HTR-8/SVneo (cell line): ENCODE measurements around the gene FAM53B.

Experiments
- DNase-seq: peaks from one replicate; pipeline ENCODE4 v3.0.0; 2011; ENCODE audit warnings: low spot score, mixed read lengths; ENCODE audit not compliant: insufficient read length
- FAIRE-seq: peaks from 2 replicates; lab custom pipeline; 2011; peaks lifted over from hg19 to GRCh38; lab: Jason Lieb, UNC

Gene FAM53B

DNA sequence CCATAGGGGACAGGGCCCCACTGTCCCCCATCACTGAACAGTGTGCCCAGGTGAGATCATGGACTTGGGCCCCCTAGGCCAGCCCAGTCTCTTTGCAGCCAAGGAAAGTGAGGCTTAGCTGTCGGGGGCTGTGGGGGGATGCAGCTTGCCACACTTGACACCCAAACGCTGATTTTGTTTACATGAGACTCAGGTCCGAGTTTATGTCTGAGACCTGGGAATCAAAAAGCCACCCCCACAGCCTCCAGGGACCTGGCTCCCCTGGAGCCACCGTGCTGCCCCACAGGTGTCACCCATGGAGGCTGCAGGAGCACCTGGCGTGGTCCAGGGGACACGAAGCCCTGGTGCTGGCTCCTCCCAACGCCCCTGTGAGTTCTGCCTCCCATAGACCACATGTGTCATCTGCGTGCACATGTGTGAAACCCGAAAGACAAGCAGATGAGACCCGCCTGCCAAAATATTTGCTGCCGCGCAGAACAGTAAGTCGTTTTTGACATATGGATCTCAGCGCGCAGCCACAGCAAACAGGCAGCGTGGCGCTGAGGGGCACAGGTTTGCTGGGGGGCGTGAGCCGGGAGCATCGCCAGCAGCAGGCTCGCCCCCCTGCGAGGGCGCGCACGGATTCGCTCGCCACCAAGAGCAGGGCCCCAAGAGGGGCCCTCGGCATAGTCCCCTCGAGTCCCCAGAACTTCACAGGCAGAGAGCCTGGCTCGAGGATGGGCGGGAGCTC lies 170.3 kb downstream of the FAM53B start:
- DNase-seq: no peak
- no peak for FAIRE-seq

DNA sequence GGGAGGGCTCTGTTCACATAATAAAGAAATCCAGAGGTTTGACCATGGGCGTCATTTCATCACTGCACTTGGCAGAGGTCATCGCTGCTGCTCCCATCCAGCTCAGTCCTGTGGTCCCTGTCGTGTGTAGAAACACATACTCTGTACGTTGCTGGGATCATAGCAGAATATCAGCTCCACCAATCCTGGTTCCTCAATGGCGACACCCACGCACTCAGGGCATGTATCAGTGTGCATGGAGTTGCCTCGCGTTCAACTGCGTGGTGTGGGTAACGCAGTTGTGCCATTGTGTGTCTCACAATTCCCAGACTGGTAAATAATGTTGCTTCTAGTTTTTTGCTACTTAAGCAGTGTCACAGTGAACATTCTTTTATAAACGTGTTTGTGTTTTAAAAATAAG lies 171.4 kb downstream of the FAM53B start:
- FAIRE-seq (no peak), DNase-seq (no peak)

DNA sequence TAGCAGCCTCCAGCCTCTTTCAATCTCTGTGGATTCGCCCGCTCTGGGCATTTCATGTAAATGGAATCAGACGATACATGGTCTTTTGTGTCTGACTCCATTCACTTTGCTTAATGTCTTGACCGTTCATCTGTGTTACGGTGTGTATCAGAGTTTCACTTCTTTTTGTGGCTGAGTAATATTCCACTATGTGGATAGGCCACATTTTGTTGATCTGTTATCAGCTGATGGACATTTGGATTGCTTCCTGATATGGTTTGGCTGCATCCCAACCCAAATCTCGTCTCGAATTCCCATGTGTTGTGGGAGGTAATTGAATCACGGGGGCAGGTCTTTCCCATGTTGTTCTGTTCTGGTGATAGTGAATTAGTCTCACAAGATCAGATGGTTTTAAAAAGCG lies 173.5 kb downstream of the FAM53B start:
- DNase-seq (no peak), FAIRE-seq (no peak)

GRCh38 chr10:124569623-124570470 lies 174.3 kb downstream of the FAM53B start:
- FAIRE-seq (no peak), DNase-seq (no peak)
